Rectal smooth muscle tissue (tissue), 1 donor: ENCODE data around the gene MOSPD3.

Experiments used
- H3K27ac ChIP-seq: one replicate; pipeline ENCODE4 v1.7.0; 2013; ENCODE audit warnings: low read depth, low read length, inconsistent platforms
- H3K27me3 ChIP-seq: one replicate; pipeline ENCODE4 v1.7.0; 2013; ENCODE audit warnings: low read length; ENCODE audit not compliant: control insufficient read depth, insufficient read depth
- H3K36me3 ChIP-seq: one replicate; pipeline ENCODE4 v1.7.0; 2013; ENCODE audit warnings: low read length; ENCODE audit not compliant: control insufficient read depth, insufficient read depth
- H3K4me1 ChIP-seq: one replicate; pipeline ENCODE4 v1.7.0; 2013; ENCODE audit warnings: low read length; ENCODE audit not compliant: control insufficient read depth, insufficient read depth
- H3K4me3 ChIP-seq: one replicate; pipeline ENCODE4 v1.7.0; 2013; ENCODE audit warnings: low read length
- H3K9ac ChIP-seq: one replicate; pipeline ENCODE4 v1.7.0; 2013; ENCODE audit warnings: low read length

The MOSPD3 gene

GRCh38 chr7:100578246-100579183, 33.8 kb upstream of the MOSPD3 start:
- no peak overlapping the region for H3K4me3 ChIP-seq

GRCh38 chr7:100580466-100581283, 31.7 kb upstream of the MOSPD3 start:
- Histone ChIP-seq H3K27ac (no peak overlapping the region), H3K4me1 (peaks cover 10% of the 10 kb centered on the region), H3K27me3 (no peaks in the 10 kb centered on the region), H3K36me3 (peaks cover 36% of the 10 kb centered on the region), H3K4me3 (no peak overlapping the region), H3K9ac (no peak overlapping the region)

More at GRCh38 chr7:100578246-100579183, 33.8 kb upstream of the MOSPD3 start:
- Histone ChIP-seq H3K9ac (no peak overlapping the region), H3K27ac (no peak overlapping the region), H3K4me1 (no peaks in the 10 kb centered on the region), H3K27me3 (no peaks in the 10 kb centered on the region), H3K36me3 (peaks cover 36% of the 10 kb centered on the region)

GRCh38 chr7:100582041-100582579, 30.2 kb upstream of the MOSPD3 start:
- H3K36me3 ChIP-seq: peaks cover 28% of the 10 kb centered on the region
- H3K4me3 ChIP-seq: no peak overlapping the region
- no peaks in the 10 kb centered on the region for H3K27me3 ChIP-seq
- peaks cover 10% of the 10 kb centered on the region for H3K4me1 ChIP-seq
- no peak overlapping the region for H3K27ac ChIP-seq
- no peak overlapping the region for H3K9ac ChIP-seq

- Histone ChIP-seq H3K27ac (no peak overlapping the region), H3K36me3 (peaks cover 28% of the 10 kb centered on the region), H3K9ac (no peak overlapping the region), H3K27me3 (no peaks in the 10 kb centered on the region), H3K4me3 (no peak overlapping the region), H3K4me1 (peaks cover 10% of the 10 kb centered on the region)
Observed at GRCh38 chr7:100582650-100583049, 29.7 kb upstream of the MOSPD3 start.

- Histone ChIP-seq H3K4me3 (peak overlapping the region; percentile 70), H3K4me1 (peaks cover 10% of the 10 kb centered on the region), H3K27me3 (no peaks in the 10 kb centered on the region), H3K36me3 (peaks cover 25% of the 10 kb centered on the region), H3K9ac (no peak overlapping the region), H3K27ac (peak overlapping the region; percentile 67)
Observed at GRCh38 chr7:100583132-100584053, 28.9 kb upstream of the MOSPD3 start.

GRCh38 chr7:100584054-100584682, 28.2 kb upstream of the MOSPD3 start:
- peaks cover 25% of the 10 kb centered on the region for H3K36me3 ChIP-seq
- peak overlapping the region; percentile 67 for H3K27ac ChIP-seq
- H3K4me3 ChIP-seq: peak overlapping the region; percentile 92
- peaks cover 10% of the 10 kb centered on the region for H3K4me1 ChIP-seq
- peak overlapping the region; percentile 37 for H3K9ac ChIP-seq
- H3K27me3 ChIP-seq: no peaks in the 10 kb centered on the region

- Histone ChIP-seq H3K4me3 (peak overlapping the region; percentile 92), H3K9ac (peak overlapping the region; percentile 87), H3K4me1 (peaks cover 10% of the 10 kb centered on the region), H3K36me3 (peaks cover 20% of the 10 kb centered on the region), H3K27me3 (no peaks in the 10 kb centered on the region), H3K27ac (peak overlapping the region; percentile 91)
Observed at GRCh38 chr7:100584683-100585510, 27.4 kb upstream of the MOSPD3 start.

GRCh38 chr7:100585511-100586265, 26.7 kb upstream of the MOSPD3 start, which contains the start of gene LRCH4:
Gene LRCH4, minus strand, starts transcription at chr7:100586129. Its CDS starts 29 bp downstream, at chr7:100586100.
- Histone ChIP-seq H3K4me1 (peaks cover 10% of the 10 kb centered on the region), H3K4me3 (peak within 1 kb of the TSS; percentile 92)

GRCh38 chr7:100586266-100587025, 25.9 kb upstream of the MOSPD3 start, which contains the start of gene FBXO24:
Gene FBXO24, plus strand, starts transcription at chr7:100586328. Its CDS starts 298 bp downstream, at chr7:100586626.
- H3K27ac ChIP-seq: peak within 1 kb of the TSS; percentile 91
- peaks cover 10% of the 10 kb centered on the region for H3K4me1 ChIP-seq
- peak within 1 kb of the TSS; percentile 87 for H3K9ac ChIP-seq
- peaks cover 6% of the 10 kb centered on the region for H3K36me3 ChIP-seq
- peaks cover 3% of the 10 kb centered on the region for H3K27me3 ChIP-seq
- peak within 1 kb of the TSS; percentile 92 for H3K4me3 ChIP-seq

More at GRCh38 chr7:100585511-100586265, 26.7 kb upstream of the MOSPD3 start, which contains the start of gene LRCH4:
- Histone ChIP-seq H3K9ac (peak within 1 kb of the TSS; percentile 87), H3K27ac (peak within 1 kb of the TSS; percentile 91), H3K36me3 (peaks cover 13% of the 10 kb centered on the region), H3K27me3 (peaks cover 3% of the 10 kb centered on the region)
